PC-9 (cell line): ENCODE results near the gene LRCOL1. TPM values are rescaled to one million over a fixed set of nuclear protein-coding genes. Genes with fewer than 3 reads are reported as not detected.

Experiments
- BruUV-seq: library from RNA; stranded (reverse); fragments of 400-500 nt; replicated peaks from 2 replicates; lab custom pipeline; 2021; lab: Mats Ljungman, UMichigan
- CTCF ChIA-PET: fragments of 300-600 bp; sonication (Branson Sonifier 250); formaldehyde crosslinking; loops from one replicate; lab custom pipeline; 2022; ENCODE audit warnings: antibody characterized with exemption; lab: Charles Lee
- POLR2A ChIA-PET: fragments of 300-600 bp; sonication (Branson Sonifier 250); formaldehyde crosslinking; loops from one replicate; lab custom pipeline; 2022; ENCODE audit warnings: antibody characterized with exemption; ENCODE audit not compliant: unreplicated experiment; lab: Charles Lee
- DNase-seq, 2 experiments: peaks; one replicate each; pipeline versions ENCODE4 v3.0.0 to v3.0.0-alpha.2; 2015 to 2022; ENCODE audit warnings: mixed read lengths in 1 of 2
- H2AFZ ChIP-seq: fragments of 200-600 bp; sonication (generic); 2 replicates; pipeline ENCODE4 v1.8.1; 2017; ENCODE audit warnings: antibody characterized with exemption
- H3F3A ChIP-seq: fragments of 200-600 bp; sonication (generic); 2 replicates; pipeline ENCODE4 v1.8.1; 2017; ENCODE audit warnings: antibody characterized with exemption, mild to moderate bottlenecking, low read depth; ENCODE audit not compliant: insufficient read depth
- H3K27ac ChIP-seq: fragments of 200-600 bp; sonication (generic); 2 replicates; pipeline ENCODE4 v1.6.1; 2016; ENCODE audit warnings: mixed run types
- H3K27me3 ChIP-seq: fragments of 200-600 bp; sonication (generic); 2 replicates; pipeline ENCODE4 v1.6.1; 2016; ENCODE audit warnings: low read depth, mixed run types; ENCODE audit not compliant: insufficient read depth
- H3K36me3 ChIP-seq: fragments of 200-600 bp; sonication (generic); 2 replicates; pipeline ENCODE4 v1.6.1; 2016; ENCODE audit warnings: low read depth, mixed run types
- H3K4me1 ChIP-seq: fragments of 200-600 bp; sonication (generic); replicated peaks from 2 replicates; pipeline ENCODE4 v1.6.1; 2016; ENCODE audit warnings: mixed run types; ENCODE audit not compliant: insufficient read depth
- H3K4me2 ChIP-seq: fragments of 200-600 bp; sonication (generic); 2 replicates; pipeline ENCODE4 v1.6.1; 2017; ENCODE audit warnings: mixed run types
- H3K4me3 ChIP-seq: fragments of 200-600 bp; sonication (generic); 2 replicates; pipeline ENCODE4 v1.6.1; 2016; ENCODE audit warnings: mixed run types
- H3K79me2 ChIP-seq: fragments of 200-600 bp; sonication (generic); 2 replicates; pipeline ENCODE4 v1.6.1; 2017; ENCODE audit warnings: low read depth, mixed run types
- H3K9me2 ChIP-seq: fragments of 200-600 bp; sonication (generic); 2 replicates; pipeline ENCODE4 v1.8.1; 2017; ENCODE audit warnings: mild to moderate bottlenecking; ENCODE audit not compliant: insufficient read depth
- H3K9me3 ChIP-seq: fragments of 200-600 bp; sonication (generic); 2 replicates; pipeline ENCODE4 v1.8.1; 2016; ENCODE audit warnings: low read depth; ENCODE audit not compliant: insufficient read depth
- H4K20me1 ChIP-seq: fragments of 200-600 bp; sonication (generic); 2 replicates; pipeline ENCODE4 v1.8.1; 2017; ENCODE audit not compliant: insufficient read depth
- EZH2 ChIP-seq: fragments of 200-600 bp; sonication (generic); IDR thresholded peaks from 2 replicates; pipeline ENCODE4 v1.8.0; 2017; ENCODE audit warnings: antibody characterized with exemption, low read depth
- intact Hi-C: fragments of 100-400 bp; cut with micrococcal nuclease; formaldehyde crosslinking; loops from one replicate; pipeline ENCODE4 v1.10.0; 2022; ENCODE audit not compliant: unreplicated experiment
- total RNA-seq: library from RNA; stranded (reverse); gene quantifications from 2 replicates; pipeline ENCODE4 v1.2.3, GENCODE V29; 2021
- TF ChIP-seq, protein P1 (sequence below): fragments of 200-600 bp; sonication (generic); conservative IDR thresholded peaks from 2 replicates; pipeline ENCODE4 v1.6.1; 2017; ENCODE audit warnings: mixed run types, antibody characterized with exemption, mild to moderate bottlenecking, moderate library complexity

Gene LRCOL1
- total RNA-seq, 1 experiment from 2014 or later: not detected

DNA sequence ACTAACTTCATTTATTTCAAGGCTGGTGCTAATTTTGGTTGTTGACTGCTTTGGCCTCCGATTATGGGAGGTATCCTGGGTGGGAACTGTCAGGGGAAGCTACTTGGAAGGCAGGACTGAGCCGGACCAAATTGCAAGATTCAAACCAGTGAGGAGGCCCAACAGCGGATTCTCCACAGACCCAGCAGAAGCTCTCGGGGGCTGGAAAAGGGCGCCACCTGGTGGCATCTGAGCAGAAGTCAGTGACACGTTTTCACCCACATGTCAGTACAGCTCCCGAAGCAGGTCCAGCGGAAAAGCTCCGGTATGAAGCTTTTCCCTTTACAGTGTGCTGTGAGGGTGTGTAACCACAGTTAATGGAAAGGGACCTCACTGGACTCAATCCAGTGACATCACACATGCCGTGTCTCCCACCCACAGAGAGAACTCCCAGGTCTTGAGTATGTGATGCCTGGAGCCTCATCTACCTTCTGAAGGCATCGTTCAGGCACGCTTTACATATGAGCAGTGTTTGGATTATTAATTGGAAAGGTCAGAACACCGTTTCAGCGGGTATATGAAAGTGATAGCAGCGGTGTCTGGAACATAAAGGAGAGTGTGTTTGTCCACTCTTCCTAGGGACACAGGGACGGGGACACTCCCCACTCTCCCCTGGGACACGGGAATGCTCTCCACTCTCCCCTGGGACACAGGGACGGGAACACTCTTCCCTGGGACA lies 4.6 kb upstream of the LRCOL1 start:
- Histone ChIP-seq H3K79me2 (no peaks in the 10 kb centered on the region), H3K9me3 (peaks cover 7% of the 10 kb centered on the region), H3F3A (peaks cover 8% of the 10 kb centered on the region; the same call in 1 of the 2 replicates), H3K4me2 (no peak overlapping the region), H3K4me3 (no peak overlapping the region), H2AFZ (no peak overlapping the region), H3K9me2 (no peaks in the 10 kb centered on the region), H4K20me1 (no peaks in the 10 kb centered on the region), H3K4me1 (no peaks in the 10 kb centered on the region), H3K36me3 (no peaks in the 10 kb centered on the region), H3K27ac (no peak overlapping the region), H3K27me3 (peaks cover 45% of the 10 kb centered on the region)
- TF ChIP-seq, protein P1, sequence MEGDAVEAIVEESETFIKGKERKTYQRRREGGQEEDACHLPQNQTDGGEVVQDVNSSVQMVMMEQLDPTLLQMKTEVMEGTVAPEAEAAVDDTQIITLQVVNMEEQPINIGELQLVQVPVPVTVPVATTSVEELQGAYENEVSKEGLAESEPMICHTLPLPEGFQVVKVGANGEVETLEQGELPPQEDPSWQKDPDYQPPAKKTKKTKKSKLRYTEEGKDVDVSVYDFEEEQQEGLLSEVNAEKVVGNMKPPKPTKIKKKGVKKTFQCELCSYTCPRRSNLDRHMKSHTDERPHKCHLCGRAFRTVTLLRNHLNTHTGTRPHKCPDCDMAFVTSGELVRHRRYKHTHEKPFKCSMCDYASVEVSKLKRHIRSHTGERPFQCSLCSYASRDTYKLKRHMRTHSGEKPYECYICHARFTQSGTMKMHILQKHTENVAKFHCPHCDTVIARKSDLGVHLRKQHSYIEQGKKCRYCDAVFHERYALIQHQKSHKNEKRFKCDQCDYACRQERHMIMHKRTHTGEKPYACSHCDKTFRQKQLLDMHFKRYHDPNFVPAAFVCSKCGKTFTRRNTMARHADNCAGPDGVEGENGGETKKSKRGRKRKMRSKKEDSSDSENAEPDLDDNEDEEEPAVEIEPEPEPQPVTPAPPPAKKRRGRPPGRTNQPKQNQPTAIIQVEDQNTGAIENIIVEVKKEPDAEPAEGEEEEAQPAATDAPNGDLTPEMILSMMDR: peak; percentile 93
- TF ChIP-seq EZH2: no peak
- ChIA-PET POLR2A (interaction anchor here (0.6 kb wide), 1 partner anchor 204 kb away, joined by 3 read pairs; no protein-coding TSS in a partner anchor), CTCF (interaction anchor here (0.5 to 1.4 kb wide), 2 partner anchors 207 to 461 kb away, joined by 4 to 5 read pairs; no protein-coding TSS in a partner anchor)
- no TSS peak for BruUV-seq
- peak; percentile 63 to 72 for DNase-seq
- intact Hi-C loops: loop anchor here (1.0 to 10.0 kb wide), 2 partner anchors 200 to 460 kb away; no protein-coding TSS in a partner anchor

DNA sequence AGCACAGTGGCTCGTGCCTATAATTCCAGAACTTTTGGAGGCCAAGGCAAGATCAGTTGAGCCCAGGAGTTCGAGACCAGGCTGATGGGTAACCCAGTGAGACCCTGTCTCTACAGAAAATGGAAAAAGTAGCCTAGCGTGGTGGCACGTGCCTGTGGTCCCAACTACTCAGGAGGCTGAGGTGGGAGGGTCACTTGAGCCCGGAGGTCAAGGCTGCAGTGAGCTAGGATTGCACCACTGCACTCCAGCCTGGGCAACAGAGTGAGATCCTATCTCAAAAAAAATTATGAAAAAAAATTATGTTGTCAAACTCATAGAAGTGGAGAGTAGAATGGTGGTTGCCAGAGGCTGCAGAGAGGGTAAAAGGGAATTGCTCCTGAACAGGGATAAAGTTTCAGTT lies 3.6 kb upstream of the LRCOL1 start:
- no peak for DNase-seq
- no TSS peak for BruUV-seq
- Histone ChIP-seq H3K27me3 (peaks cover 55% of the 10 kb centered on the region), H3K4me1 (no peaks in the 10 kb centered on the region), H3K36me3 (no peaks in the 10 kb centered on the region), H3K4me2 (no peak overlapping the region), H3K9me2 (no peaks in the 10 kb centered on the region), H3K79me2 (no peaks in the 10 kb centered on the region), H3F3A (peaks cover 8% of the 10 kb centered on the region; the same call in 1 of the 2 replicates), H4K20me1 (no peaks in the 10 kb centered on the region), H3K4me3 (no peak overlapping the region), H3K9me3 (peaks cover 7% of the 10 kb centered on the region), H3K27ac (no peak overlapping the region), H2AFZ (no peak overlapping the region)
- no peak for TF ChIP-seq EZH2
- TF ChIP-seq, protein P1: no peak
- intact Hi-C loops: loop anchor here (10.0 kb wide), 1 partner anchor 459 kb away; no protein-coding TSS in a partner anchor
- CTCF ChIA-PET: no interaction called here
- POLR2A ChIA-PET: no interaction called here

DNA sequence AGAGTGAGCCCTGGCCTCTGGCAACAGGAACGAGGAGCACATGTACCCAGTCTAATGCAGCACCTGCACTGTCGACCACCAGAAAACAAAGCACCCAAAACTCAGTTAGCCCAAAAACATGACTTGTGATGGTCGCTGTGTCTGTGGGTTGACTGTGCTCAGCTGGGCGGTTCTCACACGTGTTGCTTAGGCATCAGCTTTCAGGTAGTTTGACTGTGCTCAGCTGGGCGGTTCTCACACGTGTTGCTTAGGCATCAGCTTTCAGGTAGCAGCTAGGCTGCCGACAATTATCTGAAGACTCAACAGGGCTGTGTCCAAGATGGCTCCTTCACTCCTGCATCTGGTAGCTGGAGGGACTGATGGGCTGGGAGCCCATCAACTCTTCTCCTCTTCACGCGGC lies 1.2 kb upstream of the LRCOL1 start:
- no peaks in the 10 kb centered on the region for H4K20me1 ChIP-seq
- H3K36me3 ChIP-seq: no peaks in the 10 kb centered on the region
- ChIA-PET CTCF (no interaction called here), POLR2A (no interaction called here)
- no TSS peak for BruUV-seq
- H3K4me3 ChIP-seq: no peak overlapping the region
- H3K9me3 ChIP-seq: peaks cover 2% of the 10 kb centered on the region
- H3K79me2 ChIP-seq: no peaks in the 10 kb centered on the region
- H3K9me2 ChIP-seq: no peaks in the 10 kb centered on the region
- no peak for TF ChIP-seq EZH2
- TF ChIP-seq, protein P1: no peak
- H3K27me3 ChIP-seq: peaks cover 65% of the 10 kb centered on the region
- DNase-seq: no peak
- no peaks in the 10 kb centered on the region; the same call in 1 of the 2 replicates for H3F3A ChIP-seq
- H3K4me2 ChIP-seq: no peak overlapping the region
- intact Hi-C loops: loop anchor here (10.0 kb wide), 1 partner anchor 457 kb away; no protein-coding TSS in a partner anchor
- H2AFZ ChIP-seq: no peak overlapping the region
- H3K4me1 ChIP-seq: no peaks in the 10 kb centered on the region
- no peak overlapping the region for H3K27ac ChIP-seq
